Colon (tissue), 2 donors: ENCODE results near the gene KDM4B.

ENCODE experiments used
- FAIRE-seq: peaks from 2 replicates; lab custom pipeline; 2012; peaks lifted over from hg19 to GRCh38; lab: Jason Lieb, UNC
- donor health status: control.
- donor health status: control.

The KDM4B gene

GRCh38 chr19:5107432-5108122 is 138.7 kb downstream of the KDM4B start:
- FAIRE-seq: no peak

GRCh38 chr19:5108123-5108596 is 139.2 kb downstream of the KDM4B start:
- FAIRE-seq: no peak

GRCh38 chr19:5108866-5109265 is 140.0 kb downstream of the KDM4B start:
- no peak for FAIRE-seq

- FAIRE-seq: no peak
Measured at GRCh38 chr19:5109560-5109959, 140.6 kb downstream of the KDM4B start.

GRCh38 chr19:5110546-5110945 is 141.6 kb downstream of the KDM4B start:
- no peak for FAIRE-seq

GRCh38 chr19:5111051-5111450 is 142.1 kb downstream of the KDM4B start:
- FAIRE-seq: no peak

- no peak for FAIRE-seq
Measured at GRCh38 chr19:5112175-5112574, 143.3 kb downstream of the KDM4B start.

- no peak for FAIRE-seq
Measured at GRCh38 chr19:5112681-5113575, 144.0 kb downstream of the KDM4B start.

- no peak for FAIRE-seq
Measured at GRCh38 chr19:5113633-5114586, 145.0 kb downstream of the KDM4B start.

- FAIRE-seq: no peak
Measured at GRCh38 chr19:5114727-5115126, 145.8 kb downstream of the KDM4B start.

GRCh38 chr19:5115351-5115750 is 146.4 kb downstream of the KDM4B start:
- no peak for FAIRE-seq

- no peak for FAIRE-seq
Measured at GRCh38 chr19:5115771-5116202, 146.9 kb downstream of the KDM4B start.

GRCh38 chr19:5116292-5116691 is 147.4 kb downstream of the KDM4B start:
- no peak for FAIRE-seq

- FAIRE-seq: no peak
Measured at GRCh38 chr19:5117421-5117820, 148.5 kb downstream of the KDM4B start.

- FAIRE-seq: no peak
Measured at GRCh38 chr19:5118026-5118425, 149.1 kb downstream of the KDM4B start.

GRCh38 chr19:5119297-5119998 is 150.5 kb downstream of the KDM4B start:
- no peak for FAIRE-seq

GRCh38 chr19:5120321-5120720 is 151.4 kb downstream of the KDM4B start:
- FAIRE-seq: no peak

GRCh38 chr19:5120833-5121232 is 151.9 kb downstream of the KDM4B start:
- FAIRE-seq: no peak

GRCh38 chr19:5121266-5122120 is 152.6 kb downstream of the KDM4B start:
- FAIRE-seq: no peak

- no peak for FAIRE-seq
Measured at GRCh38 chr19:5122121-5122400, 153.1 kb downstream of the KDM4B start.
